B cell (primary cell): Measurements from ENCODE around the gene CHRD.

ENCODE experiments used
- EZH2 ChIP-seq: IDR thresholded peaks from 2 replicates; pipeline ENCODE4 v1.6.1; 2012; ENCODE audit warnings: borderline replicate concordance, low read depth, mild to moderate bottlenecking, moderate library complexity, low read length; ENCODE audit not compliant: insufficient read depth, poor library complexity, severe bottlenecking
- TF ChIP-seq, protein P1 (sequence below): fragments of 200-600 bp; IDR thresholded peaks from one replicate; pipeline ENCODE4 v1.8.0; 2022; ENCODE audit warnings: antibody characterized with exemption, mild to moderate bottlenecking

DNA sequence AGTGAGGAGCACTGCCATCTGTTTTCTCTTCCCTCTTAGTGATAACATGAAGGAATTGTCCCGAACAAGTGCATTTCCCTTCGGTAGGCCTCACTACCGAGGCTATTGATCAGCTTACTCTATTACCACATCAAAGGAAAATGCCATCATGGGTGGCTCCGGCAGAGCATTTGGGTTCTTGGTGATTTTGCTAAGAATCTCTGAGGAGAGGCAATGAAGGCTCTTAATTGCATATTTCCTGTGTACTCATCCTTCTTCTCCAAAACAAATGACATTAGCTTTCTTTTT is 35.3 kb downstream of the CHRD start:
- TF ChIP-seq, protein P1, sequence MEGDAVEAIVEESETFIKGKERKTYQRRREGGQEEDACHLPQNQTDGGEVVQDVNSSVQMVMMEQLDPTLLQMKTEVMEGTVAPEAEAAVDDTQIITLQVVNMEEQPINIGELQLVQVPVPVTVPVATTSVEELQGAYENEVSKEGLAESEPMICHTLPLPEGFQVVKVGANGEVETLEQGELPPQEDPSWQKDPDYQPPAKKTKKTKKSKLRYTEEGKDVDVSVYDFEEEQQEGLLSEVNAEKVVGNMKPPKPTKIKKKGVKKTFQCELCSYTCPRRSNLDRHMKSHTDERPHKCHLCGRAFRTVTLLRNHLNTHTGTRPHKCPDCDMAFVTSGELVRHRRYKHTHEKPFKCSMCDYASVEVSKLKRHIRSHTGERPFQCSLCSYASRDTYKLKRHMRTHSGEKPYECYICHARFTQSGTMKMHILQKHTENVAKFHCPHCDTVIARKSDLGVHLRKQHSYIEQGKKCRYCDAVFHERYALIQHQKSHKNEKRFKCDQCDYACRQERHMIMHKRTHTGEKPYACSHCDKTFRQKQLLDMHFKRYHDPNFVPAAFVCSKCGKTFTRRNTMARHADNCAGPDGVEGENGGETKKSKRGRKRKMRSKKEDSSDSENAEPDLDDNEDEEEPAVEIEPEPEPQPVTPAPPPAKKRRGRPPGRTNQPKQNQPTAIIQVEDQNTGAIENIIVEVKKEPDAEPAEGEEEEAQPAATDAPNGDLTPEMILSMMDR: no peak
- no peak for TF ChIP-seq EZH2
